Measurements from ENCODE around the gene CCNC. TPM values are rescaled to one million over a fixed set of nuclear protein-coding genes. Genes with fewer than 3 reads are reported as not detected.

The CCNC gene
- total RNA-seq, 4 donors from 2014 or later = 25.3 to 62.9 (median 46.7) TPM

DNA sequence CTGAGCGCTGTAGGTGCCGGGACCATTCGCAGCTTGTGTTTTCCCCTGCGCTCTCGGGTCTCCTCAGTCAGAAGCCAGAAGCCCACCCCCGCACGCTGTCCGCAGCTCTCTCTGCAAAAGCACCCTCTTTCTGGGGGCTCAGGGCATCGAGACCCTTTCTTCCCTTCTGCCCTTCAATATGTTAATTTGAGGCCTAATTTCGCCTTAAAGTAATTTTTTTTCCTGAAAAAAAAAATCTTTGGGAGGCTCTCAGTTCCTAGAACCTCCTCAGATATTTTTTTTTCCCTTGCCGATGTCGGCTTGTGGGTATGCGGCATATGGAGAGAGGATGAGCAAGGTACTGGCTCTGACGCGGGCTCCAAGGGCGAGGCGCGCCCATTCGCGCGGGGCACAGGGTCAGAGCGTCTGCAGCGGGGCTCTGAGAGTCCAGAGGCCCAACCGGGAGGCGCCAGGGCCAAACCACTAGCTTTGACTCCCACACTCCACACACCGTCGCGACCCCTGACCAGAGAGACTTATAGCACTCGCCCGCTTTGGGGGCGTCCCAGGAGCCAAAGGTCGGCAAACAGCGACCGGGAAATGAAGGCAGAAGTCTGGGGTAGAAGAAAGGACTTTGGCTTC lies 39.1 kb upstream of the CCNC start:
- intact Hi-C loops (cut with DNase I; ENCODE audit: low total_unique reads) = no loop called here
- TF ChIP-seq, protein P1, sequence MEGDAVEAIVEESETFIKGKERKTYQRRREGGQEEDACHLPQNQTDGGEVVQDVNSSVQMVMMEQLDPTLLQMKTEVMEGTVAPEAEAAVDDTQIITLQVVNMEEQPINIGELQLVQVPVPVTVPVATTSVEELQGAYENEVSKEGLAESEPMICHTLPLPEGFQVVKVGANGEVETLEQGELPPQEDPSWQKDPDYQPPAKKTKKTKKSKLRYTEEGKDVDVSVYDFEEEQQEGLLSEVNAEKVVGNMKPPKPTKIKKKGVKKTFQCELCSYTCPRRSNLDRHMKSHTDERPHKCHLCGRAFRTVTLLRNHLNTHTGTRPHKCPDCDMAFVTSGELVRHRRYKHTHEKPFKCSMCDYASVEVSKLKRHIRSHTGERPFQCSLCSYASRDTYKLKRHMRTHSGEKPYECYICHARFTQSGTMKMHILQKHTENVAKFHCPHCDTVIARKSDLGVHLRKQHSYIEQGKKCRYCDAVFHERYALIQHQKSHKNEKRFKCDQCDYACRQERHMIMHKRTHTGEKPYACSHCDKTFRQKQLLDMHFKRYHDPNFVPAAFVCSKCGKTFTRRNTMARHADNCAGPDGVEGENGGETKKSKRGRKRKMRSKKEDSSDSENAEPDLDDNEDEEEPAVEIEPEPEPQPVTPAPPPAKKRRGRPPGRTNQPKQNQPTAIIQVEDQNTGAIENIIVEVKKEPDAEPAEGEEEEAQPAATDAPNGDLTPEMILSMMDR (IDR thresholded peaks at IDR 0.05) = no peak
- no peak for TF ChIP-seq POLR2A (IDR thresholded peaks at IDR 0.05)
- WGBS, 2 donors = 9 to 10% methylated on average over 34 of the region's 34 CpGs
- no peak for DNase-seq (ENCODE audit: low spot score in 2 of 2)
- no peak overlapping the region for H3K4me3 ChIP-seq (ENCODE audit: low read depth, poor library complexity, severe bottlenecking)

DNA sequence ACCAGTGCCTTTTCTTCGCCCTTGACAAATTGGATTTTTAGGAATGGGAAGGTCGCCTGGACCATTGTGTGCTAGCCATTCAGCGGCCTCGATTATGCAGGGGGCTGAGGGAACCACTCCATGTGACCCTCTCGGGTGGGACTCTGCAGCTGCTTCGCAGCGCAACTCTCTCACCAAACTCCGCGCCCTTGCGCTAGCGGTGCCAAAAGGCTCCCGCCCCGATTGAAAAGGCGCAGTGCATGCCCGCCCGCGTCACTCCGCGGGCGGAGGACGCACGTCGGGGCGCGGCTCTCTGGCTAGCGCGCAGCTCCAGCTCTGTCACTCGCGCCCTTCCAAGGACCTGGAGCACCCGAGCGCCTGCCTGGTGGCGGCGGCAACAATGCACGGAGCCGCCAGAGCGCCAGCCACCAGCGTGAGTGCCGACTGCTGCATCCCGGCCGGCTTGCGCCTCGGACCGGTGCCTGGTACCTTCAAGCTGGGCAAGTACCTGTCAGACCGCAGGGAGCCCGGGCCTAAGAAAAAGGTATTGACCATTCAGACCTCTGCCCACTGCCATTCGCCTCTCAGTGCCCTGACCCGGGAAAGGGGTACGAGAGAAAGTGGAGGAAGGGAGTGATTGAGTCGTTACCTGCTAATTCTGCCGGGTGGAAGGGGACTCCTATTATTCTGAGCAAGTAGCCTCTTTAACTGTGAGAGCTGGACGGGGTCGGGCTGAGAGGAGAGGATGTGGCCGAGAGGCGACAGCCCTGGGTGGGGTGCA lies 38.4 kb upstream of the CCNC start, which contains the start of gene PRDM13:
PRDM13 (plus strand) TSS at position 178 of the 760 bp plus-strand sequence; CDS start at position 380, 202 bp downstream.
- intact Hi-C loops (cut with DNase I; ENCODE audit: low total_unique reads) = no loop called here
- TF ChIP-seq, protein P1 (IDR thresholded peaks at IDR 0.05) = no peak
- TF ChIP-seq POLR2A (IDR thresholded peaks at IDR 0.05) = no peak
- no peak for DNase-seq (ENCODE audit: low spot score in 2 of 2)
- 5 to 8% methylated on average over 23 to 49 of the region's 54 CpGs for WGBS, 2 donors
- H3K4me3 ChIP-seq (ENCODE audit: low read depth, poor library complexity, severe bottlenecking) = no peak within 1 kb of the TSS

DNA sequence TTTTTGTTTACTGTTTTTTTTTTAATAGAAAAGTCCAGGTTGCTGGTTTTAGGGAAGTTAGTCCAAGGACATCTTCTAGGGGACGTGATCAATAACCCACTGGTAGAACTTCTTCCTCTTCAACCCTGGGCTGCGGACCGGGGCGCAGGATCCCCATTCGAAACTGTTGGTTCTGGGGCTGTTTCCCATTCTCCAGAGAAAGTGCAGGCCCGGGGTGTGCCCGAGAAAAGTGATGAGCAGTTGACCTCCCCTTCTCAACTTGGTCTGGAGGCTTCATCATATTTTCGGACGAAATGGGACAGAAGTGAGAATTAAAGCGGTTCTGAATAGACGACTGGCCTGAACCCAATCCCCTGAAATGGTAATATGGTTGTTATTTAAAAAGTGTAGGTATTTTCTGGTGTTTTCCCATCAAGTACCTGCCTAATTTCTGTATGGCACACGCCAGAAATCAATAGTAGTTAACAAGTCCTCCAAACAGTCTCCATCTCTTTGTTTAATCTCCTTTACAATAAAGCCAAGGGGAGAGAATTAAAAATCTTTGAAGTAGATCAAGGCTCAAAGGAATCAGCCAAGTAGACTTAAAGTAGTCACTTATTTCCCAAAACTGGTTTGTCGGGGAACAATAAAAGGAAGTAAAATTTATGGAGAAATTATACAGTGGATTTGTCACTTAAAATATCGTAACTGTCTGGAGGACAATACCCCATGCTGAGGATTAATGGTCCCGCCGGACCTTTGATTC lies 37.6 kb upstream of the CCNC start:
- 17 to 19% methylated on average over 16 of the region's 16 CpGs for WGBS, 2 donors
- intact Hi-C loops (cut with DNase I; ENCODE audit: low total_unique reads) = no loop called here
- no peak for DNase-seq (ENCODE audit: low spot score in 2 of 2)
- no peak for TF ChIP-seq POLR2A (IDR thresholded peaks at IDR 0.05)
- TF ChIP-seq, protein P1 (IDR thresholded peaks at IDR 0.05) = no peak
- no peak overlapping the region for H3K4me3 ChIP-seq (ENCODE audit: low read depth, poor library complexity, severe bottlenecking)

DNA sequence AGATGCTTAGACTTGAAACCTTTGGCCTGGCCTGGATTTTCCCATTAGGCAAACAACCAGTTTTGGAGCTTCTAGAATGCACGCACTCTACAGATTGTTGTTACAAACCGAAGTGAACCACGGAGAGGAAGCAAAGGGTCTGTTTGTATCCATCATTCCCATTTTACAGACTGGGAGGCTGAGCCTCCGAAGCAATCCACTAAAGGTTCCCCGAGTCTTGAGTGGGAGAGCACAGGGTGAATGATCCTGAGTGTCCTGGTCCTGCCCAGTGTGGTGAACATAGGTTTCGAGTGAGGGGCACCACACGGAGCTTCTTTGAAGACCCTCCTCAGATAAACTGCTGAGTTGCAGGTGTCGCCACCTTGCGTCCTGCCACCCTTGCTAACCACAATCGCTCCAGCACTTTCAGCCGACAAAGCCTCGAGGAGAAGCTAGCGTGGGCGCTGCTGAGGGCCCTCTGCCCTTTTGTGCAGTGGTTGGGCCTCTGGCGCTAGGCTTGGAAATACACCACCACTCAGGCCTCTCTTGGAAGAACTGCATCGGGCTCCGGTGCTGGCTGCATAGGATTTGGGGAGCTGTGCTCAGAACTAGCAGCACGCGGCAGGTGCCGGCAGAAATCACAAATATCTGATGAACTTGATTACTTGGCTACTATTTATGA lies 36.7 kb upstream of the CCNC start:
- intact Hi-C loops (cut with DNase I; ENCODE audit: low total_unique reads) = no loop called here
- no peak for DNase-seq (ENCODE audit: low spot score in 2 of 2)
- 16 to 17% methylated on average over 20 of the region's 20 CpGs for WGBS, 2 donors
- TF ChIP-seq, protein P1 (IDR thresholded peaks at IDR 0.05) = no peak
- no peak for TF ChIP-seq POLR2A (IDR thresholded peaks at IDR 0.05)
- H3K4me3 ChIP-seq (ENCODE audit: low read depth, poor library complexity, severe bottlenecking) = no peak overlapping the region

DNA sequence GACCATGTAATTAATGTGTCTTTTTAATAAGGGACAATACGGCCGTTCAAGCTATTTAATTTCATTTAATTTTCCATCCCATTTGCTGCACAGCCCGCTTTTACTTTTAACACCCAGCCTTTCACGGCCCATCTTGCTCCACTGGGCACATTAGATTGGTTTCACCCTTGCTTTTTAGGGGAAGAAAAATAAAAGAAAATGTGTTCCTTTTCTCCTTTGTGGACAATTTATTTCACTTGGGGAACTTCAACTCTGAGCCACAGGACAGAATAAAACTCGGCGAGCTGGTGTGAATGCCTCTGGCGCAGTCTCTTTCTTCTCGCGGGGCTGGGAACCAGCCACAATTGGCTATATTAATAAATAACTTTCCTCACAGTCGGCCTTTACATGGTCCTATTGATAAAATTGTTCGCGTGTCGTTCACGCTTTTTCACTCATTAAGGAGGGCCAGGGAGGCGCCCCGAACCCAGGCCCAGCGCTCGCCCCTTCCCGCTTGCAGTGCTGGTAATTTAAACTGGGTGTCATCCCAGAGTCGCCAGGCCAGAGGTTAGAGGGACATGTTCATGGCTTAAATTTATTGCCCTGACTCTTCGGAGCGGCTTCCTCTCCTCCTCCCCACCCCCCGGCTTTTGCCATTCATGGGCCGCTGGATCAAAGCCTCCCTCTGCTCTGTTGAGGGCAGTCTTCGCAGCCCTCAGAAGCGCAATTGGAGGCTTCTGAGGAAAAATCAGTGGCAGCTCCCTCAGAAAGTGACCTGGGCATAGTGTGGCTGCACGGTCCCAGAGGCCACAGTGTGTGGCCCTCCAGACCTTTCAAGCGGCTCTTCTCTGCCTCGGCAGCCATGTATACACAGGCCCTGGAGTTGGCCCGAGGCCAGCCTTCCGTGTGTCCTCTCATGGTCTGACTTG lies 36.0 kb upstream of the CCNC start:
- TF ChIP-seq, protein P1 (IDR thresholded peaks at IDR 0.05) = no peak
- no peak for TF ChIP-seq POLR2A (IDR thresholded peaks at IDR 0.05)
- intact Hi-C loops (cut with DNase I; ENCODE audit: low total_unique reads) = no loop called here
- H3K4me3 ChIP-seq (ENCODE audit: low read depth, poor library complexity, severe bottlenecking) = no peak overlapping the region
- WGBS, 2 donors = 18 to 21% methylated on average over 31 of the region's 31 CpGs
- no peak for DNase-seq (ENCODE audit: low spot score in 2 of 2)

Measured in lower leg skin (tissue), 4 donors.